NT2/D1 (cell line): Measurements from ENCODE around the gene CENPA.
A peak's percentile ranks its signal among the peaks of the same experiment; 100 is the strongest.

Experiments used
- DNase-seq: peaks from one replicate; pipeline ENCODE4 v3.0.0-alpha.2; 2011; ENCODE audit warnings: low read depth, low spot score
- H3K27me3 ChIP-seq: 2 replicates; pipeline ENCODE4 v1.6.0; 2011; ENCODE audit warnings: mild to moderate bottlenecking; ENCODE audit not compliant: insufficient read length, insufficient read depth
- H3K36me3 ChIP-seq: 2 replicates; pipeline ENCODE4 v1.6.1; 2011; ENCODE audit warnings: mild to moderate bottlenecking, low read length, mixed read lengths; ENCODE audit not compliant: insufficient read depth, insufficient read length
- H3K4me1 ChIP-seq: 2 replicates; pipeline ENCODE4 v1.5.1; 2011; ENCODE audit not compliant: insufficient read depth, insufficient read length
- H3K4me3 ChIP-seq: 2 replicates; pipeline ENCODE4 v1.5.1; 2011; ENCODE audit warnings: low read depth; ENCODE audit not compliant: insufficient read length
- H3K9ac ChIP-seq: 2 replicates; pipeline ENCODE4 v1.6.0; 2011; ENCODE audit warnings: low read depth; ENCODE audit not compliant: insufficient read length
- H3K9me3 ChIP-seq: 2 replicates; pipeline ENCODE4 v1.5.1; 2011; ENCODE audit warnings: mild to moderate bottlenecking, low read length; ENCODE audit not compliant: insufficient read depth
- SUZ12 ChIP-seq: IDR thresholded peaks from 2 replicates; pipeline ENCODE4 v1.6.1; 2011; ENCODE audit not compliant: insufficient read length, insufficient read depth; ENCODE audit errors: extremely low read depth
- YY1 ChIP-seq: IDR thresholded peaks from 2 replicates; pipeline ENCODE4 v1.6.1; 2011; ENCODE audit not compliant: insufficient read length, insufficient read depth
- ZNF274 ChIP-seq: IDR thresholded peaks from 2 replicates; pipeline ENCODE4 v1.6.1; 2011; ENCODE audit warnings: mild to moderate bottlenecking, low read depth, low read length

CENPA gene

DNA sequence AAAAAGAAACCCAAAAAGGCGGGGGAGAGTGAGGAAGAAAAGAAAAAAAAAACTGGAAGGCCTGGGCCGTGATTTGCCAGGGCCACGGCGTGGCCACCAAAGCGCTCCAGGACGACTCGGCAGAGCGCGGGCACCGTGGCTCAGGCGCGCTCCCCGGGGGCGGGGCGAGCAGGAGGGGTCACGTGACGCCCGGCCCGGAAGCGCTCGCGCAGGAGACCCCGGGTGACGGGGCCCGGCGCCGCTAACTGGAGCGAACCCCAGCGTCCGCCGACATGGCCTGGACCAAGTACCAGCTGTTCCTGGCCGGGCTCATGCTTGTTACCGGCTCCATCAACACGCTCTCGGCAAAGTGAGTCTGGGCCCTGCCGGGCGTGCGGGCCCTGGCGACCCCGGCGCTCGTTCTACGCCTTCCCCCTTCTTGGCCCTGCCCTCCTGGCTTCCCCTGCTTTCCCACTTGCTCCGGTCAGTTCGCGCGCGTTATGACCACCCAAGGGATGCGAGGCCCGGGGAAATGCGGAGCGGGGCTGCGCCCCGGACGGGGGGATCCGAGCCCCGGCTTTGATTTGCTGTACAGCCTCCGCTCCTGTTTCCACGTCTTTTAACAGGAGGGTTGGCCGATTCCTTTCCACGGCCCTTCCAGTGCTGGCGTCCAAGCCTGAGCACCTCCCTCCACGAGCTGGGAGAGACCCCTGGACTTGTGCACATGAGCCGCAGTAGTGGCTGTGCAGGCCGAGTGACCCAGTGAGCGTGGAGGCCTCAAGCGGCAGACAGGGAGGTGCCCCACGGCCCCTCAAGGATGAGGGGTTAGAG is 21.6 kb upstream of the CENPA start, which contains the start of gene SLC35F6:
TSS of gene SLC35F6 (plus strand) at position 207 of the 810 bp plus-strand sequence. CDS start at position 273, 66 bp downstream.
- peaks cover 5% of the 10 kb centered on the region for H3K4me1 ChIP-seq
- peaks cover 11% of the 10 kb centered on the region for H3K36me3 ChIP-seq
- H3K9ac ChIP-seq, result peak within 1 kb of the TSS; percentile 95
- TF ChIP-seq ZNF274, result no peak
- TF ChIP-seq SUZ12, result no peak
- no peak for TF ChIP-seq YY1
- DNase-seq, result no peak
- H3K4me3 ChIP-seq, result peak within 1 kb of the TSS; percentile 76
- H3K27me3 ChIP-seq, result no peaks in the 10 kb centered on the region
- H3K9me3 ChIP-seq, result no peaks in the 10 kb centered on the region

DNA sequence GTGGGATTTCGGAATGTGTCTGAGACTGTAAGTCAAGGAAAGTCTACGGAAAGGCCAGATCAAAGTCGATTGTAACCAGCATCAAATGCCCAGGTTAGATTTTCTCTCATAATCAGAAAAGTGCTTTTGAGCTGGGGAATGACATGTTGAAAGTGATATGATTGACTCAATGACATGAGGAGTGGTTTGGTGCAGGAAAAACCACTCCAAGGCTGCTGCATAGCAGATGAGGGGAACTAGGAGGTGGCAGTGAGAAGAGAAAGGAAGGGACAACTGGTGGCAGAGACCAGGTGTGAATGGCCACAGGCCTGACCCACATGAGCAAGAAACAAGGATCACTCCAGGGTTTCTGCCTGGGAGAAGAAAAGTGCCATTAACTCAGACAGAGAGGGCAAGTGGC is 20.9 kb upstream of the CENPA start:
- H3K36me3 ChIP-seq, result peaks cover 18% of the 10 kb centered on the region
- H3K9ac ChIP-seq, result peak overlapping the region; percentile 95
- no peak for DNase-seq
- no peaks in the 10 kb centered on the region for H3K9me3 ChIP-seq
- peak overlapping the region; percentile 76 for H3K4me3 ChIP-seq
- H3K27me3 ChIP-seq, result no peaks in the 10 kb centered on the region
- TF ChIP-seq ZNF274, result no peak
- no peak for TF ChIP-seq SUZ12
- TF ChIP-seq YY1, result no peak
- H3K4me1 ChIP-seq, result peaks cover 10% of the 10 kb centered on the region

DNA sequence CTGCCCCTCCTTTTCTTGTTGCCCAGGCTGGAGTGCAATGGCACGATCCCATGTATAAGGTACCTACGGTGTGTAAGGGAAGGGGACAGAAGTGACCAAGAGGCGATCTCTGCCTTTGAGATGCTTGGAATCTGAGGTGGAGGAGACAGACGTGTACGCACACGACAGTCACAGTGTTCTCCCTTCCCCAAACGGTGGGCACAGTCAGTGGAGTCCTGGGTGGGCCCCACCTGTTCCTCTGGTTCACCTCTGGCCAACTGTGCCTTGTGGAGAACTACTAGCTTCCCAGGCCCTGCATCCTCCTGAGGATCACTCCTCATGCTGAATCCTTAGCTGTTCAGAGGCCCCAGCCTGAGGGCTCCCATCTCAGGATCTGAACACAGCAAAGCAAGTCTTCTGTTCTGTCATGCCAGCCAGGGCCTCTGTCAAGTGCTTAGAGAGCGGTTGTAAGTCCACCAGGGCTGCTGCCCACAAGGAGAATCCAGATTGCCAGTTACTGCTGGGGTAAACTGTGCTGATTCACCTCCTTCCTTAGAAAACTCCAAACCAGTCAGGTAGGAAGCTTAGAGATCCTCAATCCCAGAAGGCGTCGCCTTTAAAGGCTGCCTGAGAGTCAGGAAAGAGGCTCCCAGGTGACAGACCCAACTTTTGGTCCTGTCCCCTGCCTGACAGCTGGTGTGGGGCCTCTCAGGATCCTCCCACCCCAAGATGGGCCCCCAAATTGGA is 20.2 kb upstream of the CENPA start:
- Histone ChIP-seq H3K4me1 (peaks cover 10% of the 10 kb centered on the region), H3K36me3 (peaks cover 22% of the 10 kb centered on the region), H3K9ac (peak overlapping the region; percentile 95), H3K4me3 (no peak overlapping the region), H3K27me3 (no peaks in the 10 kb centered on the region), H3K9me3 (no peaks in the 10 kb centered on the region)
- TF ChIP-seq YY1, result no peak
- TF ChIP-seq ZNF274, result no peak
- TF ChIP-seq SUZ12, result no peak
- no peak for DNase-seq

DNA sequence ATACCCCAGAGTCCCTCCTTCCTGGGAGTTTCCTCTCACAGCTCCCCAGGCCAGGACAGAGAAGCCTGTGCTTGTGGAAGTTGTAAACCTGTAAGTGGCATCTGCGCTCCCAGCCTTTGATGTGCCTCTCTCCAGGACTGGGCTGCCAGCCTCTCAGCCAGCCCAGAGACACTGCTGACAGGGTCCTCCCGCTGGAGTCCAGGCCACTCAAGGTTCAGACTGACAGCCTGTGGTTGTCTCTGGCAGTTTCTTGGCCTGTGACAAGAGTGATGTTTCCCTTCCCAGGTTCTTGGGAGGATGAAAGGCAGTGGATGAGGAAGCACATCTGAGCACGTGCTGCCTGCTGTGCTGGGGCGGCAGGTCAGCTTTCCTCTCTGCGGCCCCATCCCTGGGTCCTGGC is 18.7 kb upstream of the CENPA start:
- no peak overlapping the region for H3K4me3 ChIP-seq
- peaks cover 30% of the 10 kb centered on the region for H3K36me3 ChIP-seq
- no peak overlapping the region for H3K9ac ChIP-seq
- DNase-seq, result no peak
- H3K27me3 ChIP-seq, result no peaks in the 10 kb centered on the region
- no peak for TF ChIP-seq YY1
- no peak for TF ChIP-seq SUZ12
- no peak for TF ChIP-seq ZNF274
- H3K4me1 ChIP-seq, result peaks cover 12% of the 10 kb centered on the region
- H3K9me3 ChIP-seq, result no peaks in the 10 kb centered on the region

DNA sequence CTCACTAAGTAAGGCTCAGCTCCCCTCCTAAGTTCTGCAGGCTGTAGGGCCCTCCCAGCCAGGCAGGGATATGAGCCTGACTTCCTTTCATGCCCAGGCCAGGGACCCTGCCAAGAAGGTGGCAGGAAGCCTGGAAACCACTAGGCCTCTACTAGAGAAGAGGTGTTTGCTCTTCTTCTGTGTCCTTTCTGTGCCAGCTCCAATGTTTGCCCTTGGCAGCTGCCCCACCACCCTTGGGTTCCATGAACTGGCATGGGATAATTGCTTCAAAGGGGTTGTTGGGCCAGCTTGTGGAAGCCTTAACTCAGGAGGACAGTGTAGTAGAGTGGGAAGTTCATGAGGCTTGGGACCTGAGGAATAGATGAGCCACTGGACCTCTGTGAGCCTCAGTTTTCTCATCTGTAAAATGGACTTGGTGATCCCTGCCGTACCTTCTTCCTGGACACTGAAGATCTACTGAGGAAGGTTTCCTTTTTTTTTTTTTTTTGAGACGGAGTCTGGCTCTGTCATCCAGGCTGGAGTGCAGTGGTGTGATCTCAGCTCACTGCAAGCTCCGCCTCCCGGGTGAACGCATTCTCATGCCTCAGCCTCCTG is 17.9 kb upstream of the CENPA start:
- Histone ChIP-seq H3K27me3 (no peaks in the 10 kb centered on the region), H3K4me1 (peaks cover 12% of the 10 kb centered on the region), H3K9ac (no peak overlapping the region), H3K36me3 (peaks cover 36% of the 10 kb centered on the region), H3K9me3 (no peaks in the 10 kb centered on the region), H3K4me3 (no peak overlapping the region)
- TF ChIP-seq SUZ12, result no peak
- TF ChIP-seq YY1, result no peak
- no peak for TF ChIP-seq ZNF274
- DNase-seq, result no peak

DNA sequence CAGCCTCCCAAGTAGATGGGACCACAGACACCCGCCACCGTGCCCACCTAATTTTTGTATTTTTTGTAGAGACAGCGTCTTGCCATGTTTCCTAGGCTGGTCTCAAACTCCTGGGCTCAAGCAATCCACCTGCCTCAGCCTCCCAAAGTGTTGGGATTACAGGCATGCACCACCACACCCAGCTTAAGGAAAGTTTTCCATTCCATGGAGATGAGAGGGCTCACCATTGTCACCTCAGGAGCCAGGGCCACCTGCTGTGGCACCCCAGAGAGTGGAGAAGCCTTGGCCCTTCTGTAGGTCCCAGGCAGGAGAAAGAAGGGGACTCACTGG is 17.1 kb upstream of the CENPA start:
- H3K9ac ChIP-seq, result no peak overlapping the region
- H3K4me3 ChIP-seq, result no peak overlapping the region
- peaks cover 12% of the 10 kb centered on the region for H3K4me1 ChIP-seq

DNA sequence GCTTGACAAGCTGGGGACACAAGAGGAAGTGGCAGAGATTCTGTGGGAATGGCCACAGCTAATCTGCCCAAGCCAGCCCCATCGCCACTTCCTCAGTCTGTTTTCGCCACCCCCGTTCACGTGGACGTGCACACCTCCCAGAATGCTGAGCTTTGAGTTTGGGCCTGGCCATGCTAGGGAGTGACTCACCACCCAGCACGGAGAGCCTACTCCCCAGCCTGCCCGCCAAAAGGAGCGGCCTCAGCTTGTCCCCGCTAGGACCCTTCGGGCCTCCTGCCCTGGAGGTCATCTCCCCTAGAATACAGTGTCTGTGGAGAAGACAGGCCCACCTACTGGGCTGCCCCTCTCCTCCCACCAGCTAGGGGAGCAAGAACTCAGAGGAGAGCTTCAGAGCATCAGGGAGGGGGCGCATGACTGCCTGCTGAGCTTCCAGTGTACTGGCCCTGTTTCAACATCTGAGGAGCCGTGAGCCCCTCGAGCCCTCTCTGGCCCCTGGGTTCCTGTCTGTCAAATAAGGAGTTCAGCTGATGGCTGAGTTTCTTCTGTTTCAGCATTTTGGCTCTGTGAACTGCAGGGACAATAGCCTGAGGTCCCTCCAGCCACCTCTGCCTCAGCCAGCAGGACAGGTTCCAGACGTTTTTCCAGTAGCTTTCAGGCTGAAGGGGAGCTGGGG is 16.6 kb upstream of the CENPA start:
- H3K4me1 ChIP-seq, result peaks cover 12% of the 10 kb centered on the region
- no peak for DNase-seq
- TF ChIP-seq YY1, result no peak
- no peak for TF ChIP-seq ZNF274
- TF ChIP-seq SUZ12, result no peak
- H3K27me3 ChIP-seq, result no peaks in the 10 kb centered on the region
- no peak overlapping the region for H3K4me3 ChIP-seq
- H3K9me3 ChIP-seq, result no peaks in the 10 kb centered on the region
- H3K9ac ChIP-seq, result peak overlapping the region; percentile 5
- peaks cover 39% of the 10 kb centered on the region for H3K36me3 ChIP-seq

More for the DNA sequence above, 17.1 kb upstream of the CENPA start:
- no peaks in the 10 kb centered on the region for H3K27me3 ChIP-seq
- H3K36me3 ChIP-seq, result peaks cover 36% of the 10 kb centered on the region
- no peaks in the 10 kb centered on the region for H3K9me3 ChIP-seq
- TF ChIP-seq YY1 (no peak), ZNF274 (no peak), SUZ12 (no peak)
- DNase-seq, result no peak
